C4-2B (cell line): Measurements from ENCODE around the gene RBBP5.

Experiments used
- ZFX ChIP-seq: fragments of 450-650 bp; IDR thresholded peaks from 2 replicates; pipeline ENCODE4 v1.6.1; 2017
- TF ChIP-seq, protein P1 (sequence below): fragments of 450-650 bp; conservative IDR thresholded peaks from 2 replicates; pipeline ENCODE4 v1.5.1; 2017; ENCODE audit warnings: mild to moderate bottlenecking

DNA sequence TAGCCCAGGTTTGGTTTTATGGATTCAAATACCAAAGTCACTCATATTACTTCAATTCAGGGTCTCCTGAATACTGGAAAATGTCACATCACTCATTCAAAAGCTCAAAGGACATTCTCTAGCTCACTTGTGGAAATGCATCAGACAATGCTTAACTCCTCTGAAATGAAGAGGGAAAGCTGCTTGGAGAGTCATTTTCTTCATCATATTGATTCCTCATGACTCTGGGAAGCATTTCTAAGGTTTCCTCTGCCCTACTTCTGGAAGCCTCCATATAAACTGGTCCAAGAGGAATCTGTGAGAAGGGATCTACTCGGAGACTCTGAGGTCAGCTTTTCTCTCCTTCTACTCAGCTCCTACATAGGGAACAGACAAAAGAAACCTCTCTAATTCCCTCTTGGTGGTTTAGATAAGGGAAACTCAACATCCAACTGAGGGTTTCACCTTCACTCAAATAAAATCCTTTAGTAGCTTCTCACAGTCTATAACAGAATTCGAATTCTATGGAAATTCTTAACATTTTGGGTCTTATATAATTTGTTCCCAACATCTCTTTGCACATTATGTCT is 36.4 kb upstream of the RBBP5 start:
- TF ChIP-seq, protein P1, sequence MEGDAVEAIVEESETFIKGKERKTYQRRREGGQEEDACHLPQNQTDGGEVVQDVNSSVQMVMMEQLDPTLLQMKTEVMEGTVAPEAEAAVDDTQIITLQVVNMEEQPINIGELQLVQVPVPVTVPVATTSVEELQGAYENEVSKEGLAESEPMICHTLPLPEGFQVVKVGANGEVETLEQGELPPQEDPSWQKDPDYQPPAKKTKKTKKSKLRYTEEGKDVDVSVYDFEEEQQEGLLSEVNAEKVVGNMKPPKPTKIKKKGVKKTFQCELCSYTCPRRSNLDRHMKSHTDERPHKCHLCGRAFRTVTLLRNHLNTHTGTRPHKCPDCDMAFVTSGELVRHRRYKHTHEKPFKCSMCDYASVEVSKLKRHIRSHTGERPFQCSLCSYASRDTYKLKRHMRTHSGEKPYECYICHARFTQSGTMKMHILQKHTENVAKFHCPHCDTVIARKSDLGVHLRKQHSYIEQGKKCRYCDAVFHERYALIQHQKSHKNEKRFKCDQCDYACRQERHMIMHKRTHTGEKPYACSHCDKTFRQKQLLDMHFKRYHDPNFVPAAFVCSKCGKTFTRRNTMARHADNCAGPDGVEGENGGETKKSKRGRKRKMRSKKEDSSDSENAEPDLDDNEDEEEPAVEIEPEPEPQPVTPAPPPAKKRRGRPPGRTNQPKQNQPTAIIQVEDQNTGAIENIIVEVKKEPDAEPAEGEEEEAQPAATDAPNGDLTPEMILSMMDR, result no peak
- TF ChIP-seq ZFX, result no peak
